HepG2 (cell line): Measurements from ENCODE around the gene B4GALT2. TPM values are rescaled to one million over a fixed set of nuclear protein-coding genes. Genes with fewer than 3 reads are reported as not detected.

Source experiments
- ATAC-seq: fragments of 200-7000 bp; cut with Tn5 transposase; 3 replicates; pipeline ENCODE4 v1.9.1; 2020; ENCODE audit warnings: mild to moderate bottlenecking, moderate library complexity
- BruUV-seq: library from RNA; stranded (reverse); fragments of 400-500 nt; replicated peaks from 2 replicates; lab custom pipeline; 2021; lab: Mats Ljungman, UMichigan
- CTCF ChIA-PET: fragments of 300-600 bp; formaldehyde crosslinking; extraction: SDS; loops from one replicate; lab custom pipeline; 2021; ENCODE audit warnings: low total read pairs, inconsistent platforms, low intra/inter-chr PET ratio; lab: Yijun Ruan, JAX
- POLR2A ChIA-PET: fragments of 350-600 bp; sonication (Branson Sonifier 250); formaldehyde crosslinking; loops from one replicate; lab custom pipeline; 2020; ENCODE audit warnings: antibody characterized with exemption, inconsistent platforms; lab: Yijun Ruan, JAX
- DNase-seq: peaks from one replicate; pipeline ENCODE4 v3.0.0-alpha.2; 2015; ENCODE audit warnings: low spot score
- FAIRE-seq: peaks from 3 replicates; lab custom pipeline; 2011; peaks lifted over from hg19 to GRCh38; lab: Jason Lieb, UNC
- H2AFZ ChIP-seq: one replicate; pipeline ENCODE4 v1.6.1; 2011; ENCODE audit warnings: low read length, inconsistent platforms
- H3K27ac ChIP-seq: fragments of 300-600 bp; 3 replicates; pipeline ENCODE4 v1.8.0; 2011; ENCODE audit warnings: mixed run types, mild to moderate bottlenecking, mixed read lengths, low read length, inconsistent platforms; ENCODE audit not compliant: insufficient read depth; ENCODE audit errors: extremely low read length
- H3K27me3 ChIP-seq, 2 experiments: fragments of 200-600 bp in 1 of 2; 2 replicates in 1 of 2; 3 replicates in 1 of 2; pipeline versions ENCODE4 v1.6.0 to v1.8.0; 2011; ENCODE audit warnings: low read length in 2 of 2, mild to moderate bottlenecking in 2 of 2, moderate library complexity in 2 of 2, inconsistent platforms in 1 of 2; ENCODE audit not compliant: insufficient read depth in 2 of 2, control insufficient read depth in 1 of 2
- H3K36me3 ChIP-seq, 2 experiments: fragments of 200-600 bp in 1 of 2; replicated peaks in 1 of 2; 2 replicates in 1 of 2; 3 replicates in 1 of 2; pipeline versions ENCODE4 v1.5.1 to v1.8.0; 2011; ENCODE audit warnings: low read length in 2 of 2, inconsistent platforms in 1 of 2; ENCODE audit not compliant: insufficient read depth in 2 of 2, control insufficient read depth in 1 of 2
- H3K4me1 ChIP-seq: 2 replicates; pipeline ENCODE4 v1.5.1; 2012; ENCODE audit warnings: low read length, inconsistent platforms; ENCODE audit not compliant: insufficient read depth
- H3K4me2 ChIP-seq: 2 replicates; pipeline ENCODE4 v1.6.0; 2011; ENCODE audit warnings: low read depth, low read length, inconsistent platforms
- H3K4me3 ChIP-seq, 3 experiments: fragments of 200-600 bp in 1 of 3; sonication (generic), shearing (Covaris generic) in 1 of 3; replicated peaks in 1 of 3; 2 replicates each; pipeline ENCODE4 v1.5.1; 2011 to 2016; ENCODE audit warnings: low read length in 3 of 3, inconsistent platforms in 2 of 3, low read depth in 2 of 3, mild to moderate bottlenecking in 2 of 3, control low read depth in 1 of 3, mixed read lengths in 1 of 3; ENCODE audit not compliant: insufficient read depth in 1 of 3
- H3K79me2 ChIP-seq: one replicate; pipeline ENCODE4 v1.6.1; 2011; ENCODE audit warnings: low read length, inconsistent platforms; ENCODE audit not compliant: insufficient read depth
- H3K9ac ChIP-seq: 2 replicates; pipeline ENCODE4 v1.6.0; 2011; ENCODE audit warnings: mild to moderate bottlenecking, low read depth, low read length, inconsistent platforms; ENCODE audit not compliant: insufficient read depth
- H3K9me3 ChIP-seq: 2 replicates; pipeline ENCODE4 v1.5.1; 2012; ENCODE audit warnings: mild to moderate bottlenecking, low read length
- H4K20me1 ChIP-seq: 2 replicates; pipeline ENCODE4 v1.6.0; 2011; ENCODE audit warnings: inconsistent platforms, mild to moderate bottlenecking, low read length, moderate library complexity; ENCODE audit not compliant: insufficient read depth
- MYNN ChIP-seq: sonication (generic); formaldehyde crosslinking; IDR thresholded peaks from 2 replicates; pipeline ENCODE4 v1.4.0; 2020; ENCODE audit warnings: mild to moderate bottlenecking, low read depth, missing genetic modification reagents
- NFATC3 ChIP-seq: sonication (generic); formaldehyde crosslinking; IDR thresholded peaks from 2 replicates; pipeline ENCODE4 v1.5.1; 2020; ENCODE audit warnings: mild to moderate bottlenecking, missing genetic modification reagents
- RFXANK ChIP-seq: IDR thresholded peaks from 2 replicates; pipeline ENCODE4 v1.6.1; 2016
- whole genome bisulfite sequencing: methylation state at CpG from one replicate; pipeline ENCODE4 v1.1.6; 2017; ENCODE audit warnings: low lambda C conversion rate; 5-methylcytosine and 5-hydroxymethylcytosine counted together
- in situ Hi-C: cut with HindIII; loops from 2 replicates; pipeline ENCODE4 v1.10.0; 2017; ENCODE audit warnings: low pct_unique_long_range_greater_than_20kb; ENCODE audit not compliant: extremely low pct_ligation_motif_present
- intact Hi-C: fragments of 100-400 bp; cut with micrococcal nuclease; formaldehyde crosslinking; loops from one replicate; pipeline ENCODE4 v1.10.0; 2022; ENCODE audit not compliant: unreplicated experiment
- polyA plus RNA-seq, 8 experiments: library from polyadenylated mRNA; depleted of rRNA in 3 of 8; stranded (reverse) in 7 of 8; unstranded in 1 of 8; fragments of >200 nt; fragmentation: Illumina TruSeq in 4 of 8; extraction: Trizol in 4 of 8; gene quantifications; 2 replicates each; pipeline versions ENCODE4 v1.2.1 to v1.2.3, GENCODE V29; 2011 to 2016; ENCODE audit warnings: low read depth in 4 of 8, missing spikeins in 1 of 8, mixed read lengths in 1 of 8; ENCODE audit not compliant: insufficient read depth in 1 of 8
- total RNA-seq, 5 experiments: library from RNA; depleted of rRNA; stranded (reverse); fragments of >200 nt; fragmentation: Illumina TruSeq; extraction: Trizol; gene quantifications; 2 replicates each; pipeline ENCODE4 v1.2.3, GENCODE V29; 2016; ENCODE audit warnings: low read depth in 1 of 5
- TF ChIP-seq, protein P1 (sequence below): IDR thresholded peaks from 2 replicates; pipeline ENCODE4 v1.6.1; 2016; ENCODE audit warnings: missing compliant biosample characterization, missing genetic modification reagents, borderline replicate concordance
- TF ChIP-seq, protein P2 (sequence below): sonication (generic); formaldehyde crosslinking; IDR thresholded peaks from 2 replicates; pipeline ENCODE4 v1.9.0; 2021; ENCODE audit warnings: missing genetic modification reagents, borderline replicate concordance
- TF ChIP-seq, protein P3 (sequence below): sonication (generic); formaldehyde crosslinking; IDR thresholded peaks from 2 replicates; pipeline ENCODE4 v1.5.0; 2020; ENCODE audit warnings: mild to moderate bottlenecking, missing genetic modification reagents, borderline replicate concordance
- TF ChIP-seq, protein P4 (sequence below): sonication (generic); formaldehyde crosslinking; IDR thresholded peaks from 2 replicates; pipeline ENCODE4 v1.8.1; 2023; ENCODE audit warnings: mild to moderate bottlenecking, missing genetic modification reagents
- TF ChIP-seq, protein P5 (sequence below): sonication (generic); formaldehyde crosslinking; IDR thresholded peaks from 2 replicates; pipeline ENCODE4 v1.9.0; 2021; ENCODE audit warnings: missing genetic modification reagents, mild to moderate bottlenecking, borderline replicate concordance

Gene B4GALT2
- total and polyA plus RNA-seq, 2 of the 13 experiments (the other 11 are each of a cell fraction or from before 2014, with no cell fraction given): 41.9 to 78.0 TPM

DNA sequence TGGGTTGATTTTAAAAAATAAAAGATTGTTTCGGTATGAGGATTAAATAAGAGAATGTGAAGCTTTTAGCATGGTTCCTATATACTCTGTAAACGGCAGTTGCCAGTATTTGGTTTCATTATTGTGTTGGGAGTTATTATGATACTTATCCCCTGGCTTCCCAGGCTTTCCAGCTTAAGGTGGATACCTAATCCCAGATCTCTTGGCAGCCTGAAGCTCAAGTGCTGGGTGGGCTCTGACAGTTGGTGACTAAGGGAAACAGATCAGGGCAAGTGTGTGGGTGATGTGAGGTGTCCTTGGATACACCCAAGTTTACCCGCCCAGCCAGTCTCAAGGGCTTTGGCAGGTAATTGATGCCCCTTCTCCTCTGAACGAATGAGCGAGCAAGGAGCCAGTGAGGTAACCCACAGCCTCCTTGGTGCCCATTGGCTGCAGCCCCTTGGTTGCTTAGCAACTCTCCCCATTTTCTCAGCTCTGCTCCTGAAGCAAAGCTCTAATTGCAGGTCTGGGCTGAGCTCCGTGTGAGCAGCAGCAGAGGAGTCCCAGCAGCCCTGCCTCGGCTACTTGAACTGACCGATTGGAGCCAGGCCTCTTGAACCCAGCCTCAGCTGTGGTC, 26.2 kb upstream of the B4GALT2 start:
- CTCF ChIA-PET: no interaction called here
- DNase-seq (no peak), FAIRE-seq (no peak), ATAC-seq (no peak)
- intact Hi-C loops: no loop called here
- no peak overlapping the region for H3K9ac ChIP-seq
- H3K4me1 ChIP-seq: peaks cover 11% of the 10 kb centered on the region
- H3K4me2 ChIP-seq: no peak overlapping the region
- H3K27me3 ChIP-seq: no peaks in the 10 kb centered on the region
- no peak overlapping the region for H2AFZ ChIP-seq
- H4K20me1 ChIP-seq: no peaks in the 10 kb centered on the region
- no TSS peak for BruUV-seq
- 82% methylated on average over 4 of the region's 8 CpGs for WGBS
- no peak overlapping the region for H3K27ac ChIP-seq
- H3K9me3 ChIP-seq: no peaks in the 10 kb centered on the region
- H3K36me3 ChIP-seq: peaks cover 0 to 12% of the 10 kb centered on the region in 2 experiments; a peak in 3 of 5 replicates
- POLR2A ChIA-PET: no interaction called here
- H3K4me3 ChIP-seq: no peak overlapping the region
- in situ Hi-C loops: no loop called here
- peaks cover 2% of the 10 kb centered on the region for H3K79me2 ChIP-seq
- TF ChIP-seq MYNN (CRISPR knock-in tag): no peak
- TF ChIP-seq, protein P1, sequence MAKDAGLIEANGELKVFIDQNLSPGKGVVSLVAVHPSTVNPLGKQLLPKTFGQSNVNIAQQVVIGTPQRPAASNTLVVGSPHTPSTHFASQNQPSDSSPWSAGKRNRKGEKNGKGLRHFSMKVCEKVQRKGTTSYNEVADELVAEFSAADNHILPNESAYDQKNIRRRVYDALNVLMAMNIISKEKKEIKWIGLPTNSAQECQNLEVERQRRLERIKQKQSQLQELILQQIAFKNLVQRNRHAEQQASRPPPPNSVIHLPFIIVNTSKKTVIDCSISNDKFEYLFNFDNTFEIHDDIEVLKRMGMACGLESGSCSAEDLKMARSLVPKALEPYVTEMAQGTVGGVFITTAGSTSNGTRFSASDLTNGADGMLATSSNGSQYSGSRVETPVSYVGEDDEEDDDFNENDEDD (CRISPR knock-in tag): no peak
- TF ChIP-seq RFXANK: no peak
- TF ChIP-seq, protein P2, sequence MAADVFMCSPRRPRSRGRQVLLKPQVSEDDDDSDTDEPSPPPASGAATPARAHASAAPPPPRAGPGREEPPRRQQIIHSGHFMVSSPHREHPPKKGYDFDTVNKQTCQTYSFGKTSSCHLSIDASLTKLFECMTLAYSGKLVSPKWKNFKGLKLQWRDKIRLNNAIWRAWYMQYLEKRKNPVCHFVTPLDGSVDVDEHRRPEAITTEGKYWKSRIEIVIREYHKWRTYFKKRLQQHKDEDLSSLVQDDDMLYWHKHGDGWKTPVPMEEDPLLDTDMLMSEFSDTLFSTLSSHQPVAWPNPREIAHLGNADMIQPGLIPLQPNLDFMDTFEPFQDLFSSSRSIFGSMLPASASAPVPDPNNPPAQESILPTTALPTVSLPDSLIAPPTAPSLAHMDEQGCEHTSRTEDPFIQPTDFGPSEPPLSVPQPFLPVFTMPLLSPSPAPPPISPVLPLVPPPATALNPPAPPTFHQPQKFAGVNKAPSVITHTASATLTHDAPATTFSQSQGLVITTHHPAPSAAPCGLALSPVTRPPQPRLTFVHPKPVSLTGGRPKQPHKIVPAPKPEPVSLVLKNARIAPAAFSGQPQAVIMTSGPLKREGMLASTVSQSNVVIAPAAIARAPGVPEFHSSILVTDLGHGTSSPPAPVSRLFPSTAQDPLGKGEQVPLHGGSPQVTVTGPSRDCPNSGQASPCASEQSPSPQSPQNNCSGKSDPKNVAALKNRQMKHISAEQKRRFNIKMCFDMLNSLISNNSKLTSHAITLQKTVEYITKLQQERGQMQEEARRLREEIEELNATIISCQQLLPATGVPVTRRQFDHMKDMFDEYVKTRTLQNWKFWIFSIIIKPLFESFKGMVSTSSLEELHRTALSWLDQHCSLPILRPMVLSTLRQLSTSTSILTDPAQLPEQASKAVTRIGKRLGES (CRISPR knock-in tag): no peak
- TF ChIP-seq, protein P3, sequence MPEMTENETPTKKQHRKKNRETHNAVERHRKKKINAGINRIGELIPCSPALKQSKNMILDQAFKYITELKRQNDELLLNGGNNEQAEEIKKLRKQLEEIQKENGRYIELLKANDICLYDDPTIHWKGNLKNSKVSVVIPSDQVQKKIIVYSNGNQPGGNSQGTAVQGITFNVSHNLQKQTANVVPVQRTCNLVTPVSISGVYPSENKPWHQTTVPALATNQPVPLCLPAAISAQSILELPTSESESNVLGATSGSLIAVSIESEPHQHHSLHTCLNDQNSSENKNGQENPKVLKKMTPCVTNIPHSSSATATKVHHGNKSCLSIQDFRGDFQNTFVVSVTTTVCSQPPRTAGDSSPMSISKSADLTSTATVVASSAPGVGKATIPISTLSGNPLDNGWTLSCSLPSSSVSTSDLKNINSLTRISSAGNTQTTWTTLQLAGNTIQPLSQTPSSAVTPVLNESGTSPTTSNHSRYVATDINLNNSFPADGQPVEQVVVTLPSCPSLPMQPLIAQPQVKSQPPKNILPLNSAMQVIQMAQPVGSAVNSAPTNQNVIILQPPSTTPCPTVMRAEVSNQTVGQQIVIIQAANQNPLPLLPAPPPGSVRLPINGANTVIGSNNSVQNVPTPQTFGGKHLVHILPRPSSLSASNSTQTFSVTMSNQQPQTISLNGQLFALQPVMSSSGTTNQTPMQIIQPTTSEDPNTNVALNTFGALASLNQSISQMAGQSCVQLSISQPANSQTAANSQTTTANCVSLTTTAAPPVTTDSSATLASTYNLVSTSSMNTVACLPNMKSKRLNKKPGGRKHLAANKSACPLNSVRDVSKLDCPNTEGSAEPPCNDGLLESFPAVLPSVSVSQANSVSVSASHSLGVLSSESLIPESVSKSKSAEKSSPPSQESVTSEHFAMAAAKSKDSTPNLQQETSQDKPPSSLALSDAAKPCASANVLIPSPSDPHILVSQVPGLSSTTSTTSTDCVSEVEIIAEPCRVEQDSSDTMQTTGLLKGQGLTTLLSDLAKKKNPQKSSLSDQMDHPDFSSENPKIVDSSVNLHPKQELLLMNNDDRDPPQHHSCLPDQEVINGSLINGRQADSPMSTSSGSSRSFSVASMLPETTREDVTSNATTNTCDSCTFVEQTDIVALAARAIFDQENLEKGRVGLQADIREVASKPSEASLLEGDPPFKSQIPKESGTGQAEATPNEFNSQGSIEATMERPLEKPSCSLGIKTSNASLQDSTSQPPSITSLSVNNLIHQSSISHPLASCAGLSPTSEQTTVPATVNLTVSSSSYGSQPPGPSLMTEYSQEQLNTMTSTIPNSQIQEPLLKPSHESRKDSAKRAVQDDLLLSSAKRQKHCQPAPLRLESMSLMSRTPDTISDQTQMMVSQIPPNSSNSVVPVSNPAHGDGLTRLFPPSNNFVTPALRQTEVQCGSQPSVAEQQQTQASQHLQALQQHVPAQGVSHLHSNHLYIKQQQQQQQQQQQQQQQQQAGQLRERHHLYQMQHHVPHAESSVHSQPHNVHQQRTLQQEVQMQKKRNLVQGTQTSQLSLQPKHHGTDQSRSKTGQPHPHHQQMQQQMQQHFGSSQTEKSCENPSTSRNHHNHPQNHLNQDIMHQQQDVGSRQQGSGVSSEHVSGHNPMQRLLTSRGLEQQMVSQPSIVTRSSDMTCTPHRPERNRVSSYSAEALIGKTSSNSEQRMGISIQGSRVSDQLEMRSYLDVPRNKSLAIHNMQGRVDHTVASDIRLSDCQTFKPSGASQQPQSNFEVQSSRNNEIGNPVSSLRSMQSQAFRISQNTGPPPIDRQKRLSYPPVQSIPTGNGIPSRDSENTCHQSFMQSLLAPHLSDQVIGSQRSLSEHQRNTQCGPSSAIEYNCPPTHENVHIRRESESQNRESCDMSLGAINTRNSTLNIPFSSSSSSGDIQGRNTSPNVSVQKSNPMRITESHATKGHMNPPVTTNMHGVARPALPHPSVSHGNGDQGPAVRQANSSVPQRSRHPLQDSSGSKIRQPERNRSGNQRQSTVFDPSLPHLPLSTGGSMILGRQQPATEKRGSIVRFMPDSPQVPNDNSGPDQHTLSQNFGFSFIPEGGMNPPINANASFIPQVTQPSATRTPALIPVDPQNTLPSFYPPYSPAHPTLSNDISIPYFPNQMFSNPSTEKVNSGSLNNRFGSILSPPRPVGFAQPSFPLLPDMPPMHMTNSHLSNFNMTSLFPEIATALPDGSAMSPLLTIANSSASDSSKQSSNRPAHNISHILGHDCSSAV (CRISPR knock-in tag): no peak
- TF ChIP-seq NFATC3: no peak
- TF ChIP-seq, protein P4, sequence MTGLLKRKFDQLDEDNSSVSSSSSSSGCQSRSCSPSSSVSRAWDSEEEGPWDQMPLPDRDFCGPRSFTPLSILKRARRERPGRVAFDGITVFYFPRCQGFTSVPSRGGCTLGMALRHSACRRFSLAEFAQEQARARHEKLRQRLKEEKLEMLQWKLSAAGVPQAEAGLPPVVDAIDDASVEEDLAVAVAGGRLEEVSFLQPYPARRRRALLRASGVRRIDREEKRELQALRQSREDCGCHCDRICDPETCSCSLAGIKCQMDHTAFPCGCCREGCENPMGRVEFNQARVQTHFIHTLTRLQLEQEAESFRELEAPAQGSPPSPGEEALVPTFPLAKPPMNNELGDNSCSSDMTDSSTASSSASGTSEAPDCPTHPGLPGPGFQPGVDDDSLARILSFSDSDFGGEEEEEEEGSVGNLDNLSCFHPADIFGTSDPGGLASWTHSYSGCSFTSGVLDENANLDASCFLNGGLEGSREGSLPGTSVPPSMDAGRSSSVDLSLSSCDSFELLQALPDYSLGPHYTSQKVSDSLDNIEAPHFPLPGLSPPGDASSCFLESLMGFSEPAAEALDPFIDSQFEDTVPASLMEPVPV: no peak
- TF ChIP-seq, protein P5, sequence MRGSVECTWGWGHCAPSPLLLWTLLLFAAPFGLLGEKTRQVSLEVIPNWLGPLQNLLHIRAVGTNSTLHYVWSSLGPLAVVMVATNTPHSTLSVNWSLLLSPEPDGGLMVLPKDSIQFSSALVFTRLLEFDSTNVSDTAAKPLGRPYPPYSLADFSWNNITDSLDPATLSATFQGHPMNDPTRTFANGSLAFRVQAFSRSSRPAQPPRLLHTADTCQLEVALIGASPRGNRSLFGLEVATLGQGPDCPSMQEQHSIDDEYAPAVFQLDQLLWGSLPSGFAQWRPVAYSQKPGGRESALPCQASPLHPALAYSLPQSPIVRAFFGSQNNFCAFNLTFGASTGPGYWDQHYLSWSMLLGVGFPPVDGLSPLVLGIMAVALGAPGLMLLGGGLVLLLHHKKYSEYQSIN: no peak
